H9 (cell line): Measurements from ENCODE around the gene EEF2K. TPM values are rescaled to one million over a fixed set of nuclear protein-coding genes. Genes with fewer than 3 reads are reported as not detected.

Experiments
- DNase-seq: peaks from one replicate; pipeline ENCODE4 v3.0.0-alpha.2; 2017
- H2AFZ ChIP-seq: one replicate; pipeline ENCODE4 v1.6.1; 2013; ENCODE audit warnings: mild to moderate bottlenecking, low read length, control low read depth, moderate library complexity
- H2AK5ac ChIP-seq: 2 replicates; pipeline ENCODE4 v1.6.1; 2013; ENCODE audit warnings: low read length, control low read depth, mixed read lengths; ENCODE audit not compliant: insufficient read length
- H2BK120ac ChIP-seq: one replicate; pipeline ENCODE4 v1.6.1; 2013; ENCODE audit warnings: low read depth, mild to moderate bottlenecking, low read length, control low read depth, inconsistent platforms; ENCODE audit not compliant: poor library complexity, severe bottlenecking
- H2BK12ac ChIP-seq: 2 replicates; pipeline ENCODE4 v1.6.1; 2013; ENCODE audit warnings: low read length, control low read depth, mixed read lengths, low read depth; ENCODE audit not compliant: insufficient read length
- H2BK15ac ChIP-seq: 2 replicates; pipeline ENCODE4 v1.6.1; 2013; ENCODE audit warnings: low read depth, low read length, control low read depth
- H2BK20ac ChIP-seq: one replicate; pipeline ENCODE4 v1.6.1; 2013; ENCODE audit warnings: low read depth, mild to moderate bottlenecking, low read length, control low read depth, inconsistent platforms; ENCODE audit not compliant: poor library complexity, severe bottlenecking
- H2BK5ac ChIP-seq: 2 replicates; pipeline ENCODE4 v1.6.1; 2013; ENCODE audit warnings: low read length, control low read depth, mixed read lengths; ENCODE audit not compliant: insufficient read length
- H3K14ac ChIP-seq: 2 replicates; pipeline ENCODE4 v1.6.1; 2013; ENCODE audit warnings: low read length, control low read depth; ENCODE audit not compliant: insufficient read depth
- H3K18ac ChIP-seq: 2 replicates; pipeline ENCODE4 v1.6.1; 2013; ENCODE audit warnings: low read depth, mild to moderate bottlenecking, mixed read lengths, low read length, control low read depth; ENCODE audit not compliant: insufficient read length
- H3K23ac ChIP-seq: 2 replicates; pipeline ENCODE4 v1.6.1; 2013; ENCODE audit warnings: low read length, control low read depth, mixed read lengths, low read depth; ENCODE audit not compliant: insufficient read length
- H3K23me2 ChIP-seq: 2 replicates; pipeline ENCODE4 v1.6.1; 2013; ENCODE audit warnings: low read depth, mild to moderate bottlenecking, mixed read lengths, low read length, control low read depth; ENCODE audit not compliant: insufficient read length, poor library complexity, severe bottlenecking
- H3K27ac ChIP-seq: 2 replicates; pipeline ENCODE4 v1.5.1; 2013; ENCODE audit warnings: low read length, control low read depth, mixed read lengths, low read depth; ENCODE audit not compliant: insufficient read length
- H3K27me3 ChIP-seq: 2 replicates; pipeline ENCODE4 v1.6.1; 2013; ENCODE audit warnings: low read length, control low read depth, inconsistent platforms; ENCODE audit not compliant: insufficient read depth
- H3K4ac ChIP-seq: 2 replicates; pipeline ENCODE4 v1.6.1; 2013; ENCODE audit warnings: low read depth, mild to moderate bottlenecking, control low read depth, inconsistent platforms, low read length, moderate library complexity
- H3K4me1 ChIP-seq: 2 replicates; pipeline ENCODE4 v1.6.1; 2013; ENCODE audit warnings: low read length, control low read depth, inconsistent platforms; ENCODE audit not compliant: insufficient read depth
- H3K4me2 ChIP-seq: 2 replicates; pipeline ENCODE4 v1.6.1; 2013; ENCODE audit warnings: low read length, control low read depth, mixed read lengths; ENCODE audit not compliant: insufficient read length, insufficient read depth
- H3K56ac ChIP-seq: 2 replicates; pipeline ENCODE4 v1.6.1; 2013; ENCODE audit warnings: low read depth, mild to moderate bottlenecking, mixed read lengths, low read length, control low read depth; ENCODE audit not compliant: insufficient read length
- H3K79me1 ChIP-seq: 2 replicates; pipeline ENCODE4 v1.6.1; 2013; ENCODE audit warnings: low read depth, mild to moderate bottlenecking, moderate library complexity, low read length, control low read depth, inconsistent platforms; ENCODE audit not compliant: insufficient read depth, poor library complexity, severe bottlenecking
- H3K79me2 ChIP-seq: 2 replicates; pipeline ENCODE4 v1.6.1; 2013; ENCODE audit warnings: low read length, control low read depth, inconsistent platforms; ENCODE audit not compliant: insufficient read depth
- H3K9ac ChIP-seq: 2 replicates; pipeline ENCODE4 v1.6.1; 2013; ENCODE audit warnings: low read length, control low read depth, mixed read lengths; ENCODE audit not compliant: insufficient read length; ENCODE audit errors: extremely low read depth
- H3K9me3 ChIP-seq: one replicate; pipeline ENCODE4 v1.6.1; 2013; ENCODE audit warnings: low read depth, low read length, inconsistent platforms; ENCODE audit not compliant: control insufficient read depth
- H3T11ph ChIP-seq: one replicate; pipeline ENCODE4 v1.6.1; 2013; ENCODE audit warnings: mild to moderate bottlenecking, low read length, control low read depth, inconsistent platforms
- H4K20me1 ChIP-seq: one replicate; pipeline ENCODE4 v1.6.1; 2013; ENCODE audit not compliant: control insufficient read depth, insufficient read length, insufficient read depth
- H4K5ac ChIP-seq: 2 replicates; pipeline ENCODE4 v1.6.1; 2013; ENCODE audit warnings: low read depth, mild to moderate bottlenecking, mixed read lengths, low read length, control low read depth; ENCODE audit not compliant: insufficient read length
- H4K8ac ChIP-seq: replicated peaks from 2 replicates; pipeline ENCODE4 v1.6.1; 2013; ENCODE audit warnings: low read length, control low read depth, mixed read lengths, low read depth; ENCODE audit not compliant: insufficient read length
- H4K91ac ChIP-seq: 2 replicates; pipeline ENCODE4 v1.6.1; 2013; ENCODE audit warnings: low read depth, mild to moderate bottlenecking, moderate library complexity, mixed read lengths, low read length, control low read depth; ENCODE audit not compliant: insufficient read length
- H3K27ac Mint-ChIP-seq, 3 experiments: 2 replicates in 2 of 3; 3 replicates in 1 of 3; pipeline ENCODE4 v1.8.0; 2020 to 2021; ENCODE audit warnings: mixed read lengths in 3 of 3, mild to moderate bottlenecking in 1 of 3, moderate library complexity in 1 of 3
- H3K27me3 Mint-ChIP-seq: 2 replicates; pipeline ENCODE4 v1.8.0; 2021; ENCODE audit warnings: low read depth, mild to moderate bottlenecking, moderate library complexity, mixed read lengths
- H3K36me3 Mint-ChIP-seq, 3 experiments: 2 replicates in 2 of 3; 3 replicates in 1 of 3; pipeline ENCODE4 v1.8.0; 2020 to 2021; ENCODE audit warnings: low read depth in 3 of 3, mixed read lengths in 3 of 3; ENCODE audit not compliant: insufficient read depth in 1 of 3
- H3K4me1 Mint-ChIP-seq, 2 experiments: 2 replicates each; pipeline ENCODE4 v1.8.0; 2020; ENCODE audit warnings: mixed read lengths in 2 of 2
- H3K4me3 Mint-ChIP-seq, 2 experiments: 2 replicates in 1 of 2; 3 replicates in 1 of 2; pipeline ENCODE4 v1.8.0; 2020 to 2021; ENCODE audit warnings: mild to moderate bottlenecking in 2 of 2, mixed read lengths in 2 of 2, moderate library complexity in 1 of 2
- H3K9me3 Mint-ChIP-seq, 2 experiments: 2 replicates in 1 of 2; 3 replicates in 1 of 2; pipeline ENCODE4 v1.8.0; 2020; ENCODE audit warnings: mild to moderate bottlenecking in 2 of 2, mixed read lengths in 2 of 2, moderate library complexity in 1 of 2
- CTCF ChIP-seq: fragments of 200-600 bp; sonication (generic); conservative IDR thresholded peaks from 3 replicates; pipeline ENCODE4 v1.8.0; 2021; ENCODE audit warnings: antibody characterized with exemption, mild to moderate bottlenecking
- WGBS: extraction: QIAGEN DNeasy Blood & Tissue Kit; methylation state at CpG from one replicate; pipeline ENCODE4 v1.1.7; 2013; ENCODE audit warnings: missing lambda C conversion rate, low lambda C conversion rate, mixed read lengths; ENCODE audit not compliant: insufficient read length; ENCODE audit errors: extremely low coverage; 5-methylcytosine and 5-hydroxymethylcytosine counted together
- total RNA-seq: library from RNA; stranded (reverse); gene quantifications from 2 replicates; pipeline ENCODE4 v1.2.1, GENCODE V29; 2021

EEF2K gene
- total RNA-seq, 1 experiment from 2014 or later = 20.7 TPM

DNA sequence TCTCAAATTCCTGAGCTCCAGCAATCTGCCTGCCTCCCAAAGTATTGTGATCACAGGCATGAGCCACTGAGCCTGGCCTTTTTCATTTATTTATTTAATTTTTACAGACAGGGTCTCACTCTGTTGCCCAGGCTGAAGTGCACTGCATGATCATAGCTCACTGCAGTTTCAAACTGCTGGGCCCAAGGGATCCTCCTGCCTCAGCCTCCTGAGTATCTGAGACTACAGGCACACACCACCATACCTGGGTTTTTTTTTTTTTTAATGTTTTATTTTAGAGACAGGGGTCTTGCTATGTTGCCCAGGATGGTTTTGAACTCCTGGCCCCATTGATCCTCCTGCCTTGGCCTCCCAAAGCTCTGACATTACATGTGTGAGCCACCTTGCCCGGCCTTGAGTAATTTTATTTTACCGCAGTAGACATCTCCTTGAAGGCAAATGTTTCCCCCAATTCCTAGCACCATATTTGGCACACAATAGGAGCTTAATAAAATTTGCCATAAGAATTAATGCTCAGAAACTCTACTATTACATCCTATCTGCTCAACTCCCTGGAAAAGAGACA, 1.9 kb upstream of the EEF2K start:
- H3K4me3 Mint-ChIP-seq = 0 out of 5 replicates have a peak overlapping the region, but pooled peaks of 1 of the 2 experiments have one; percentile 54
- no peak overlapping the region for H3K18ac ChIP-seq
- no peak overlapping the region for H3T11ph ChIP-seq
- no peak overlapping the region for H3K56ac ChIP-seq
- H2AK5ac ChIP-seq = no peak overlapping the region
- H2BK5ac ChIP-seq = no peak overlapping the region
- H3K27me3 ChIP-seq = no peaks in the 10 kb centered on the region
- no peak overlapping the region for H4K91ac ChIP-seq
- H3K27ac Mint-ChIP-seq = no peak overlapping the region
- H3K4ac ChIP-seq = no peak overlapping the region
- H2BK15ac ChIP-seq = no peak overlapping the region
- no peak overlapping the region for H3K23ac ChIP-seq
- TF ChIP-seq CTCF = no peak
- H3K36me3 Mint-ChIP-seq = 0 out of 7 replicates have a peak, but pooled peaks cover 0 to 1% (median 0%) of the 10 kb centered on the region in 3 experiments
- no peak overlapping the region for H4K5ac ChIP-seq
- H4K8ac ChIP-seq = no peak overlapping the region
- H2BK20ac ChIP-seq = no peak overlapping the region
- no peaks in the 10 kb centered on the region; a peak in 1 of 5 replicates for H3K9me3 Mint-ChIP-seq
- no peaks in the 10 kb centered on the region for H3K9me3 ChIP-seq
- H2AFZ ChIP-seq = no peak overlapping the region
- H3K9ac ChIP-seq = no peak overlapping the region
- H4K20me1 ChIP-seq = no peaks in the 10 kb centered on the region
- DNase-seq = no peak
- H3K79me2 ChIP-seq = peaks cover 6% of the 10 kb centered on the region; the same call in 1 of the 2 replicates
- no peak overlapping the region for H2BK120ac ChIP-seq
- H3K4me2 ChIP-seq = no peak overlapping the region
- H3K4me1 ChIP-seq = peaks cover 5% of the 10 kb centered on the region; the same call in 1 of the 2 replicates
- H3K23me2 ChIP-seq = peaks cover 14% of the 10 kb centered on the region
- no peak overlapping the region for H3K14ac ChIP-seq
- WGBS = no CpG with 5 or more reads among the region's 2 CpGs
- H3K79me1 ChIP-seq = peaks cover 8% of the 10 kb centered on the region
- no peaks in the 10 kb centered on the region for H3K27me3 Mint-ChIP-seq
- no peak overlapping the region for H3K27ac ChIP-seq
- peaks cover 12 to 14% of the 10 kb centered on the region in 2 experiments for H3K4me1 Mint-ChIP-seq
- H2BK12ac ChIP-seq = no peak overlapping the region
